PC-9 (cell line): ENCODE measurements around the gene NDUFS1.

ENCODE experiments used
- EZH2 ChIP-seq: fragments of 200-600 bp; sonication (generic); IDR thresholded peaks from 2 replicates; pipeline ENCODE4 v1.8.0; 2017; ENCODE audit warnings: antibody characterized with exemption, low read depth
- TF ChIP-seq, protein P1 (sequence below): fragments of 200-600 bp; sonication (generic); conservative IDR thresholded peaks from 2 replicates; pipeline ENCODE4 v1.6.1; 2017; ENCODE audit warnings: mixed run types, antibody characterized with exemption, mild to moderate bottlenecking, moderate library complexity

DNA sequence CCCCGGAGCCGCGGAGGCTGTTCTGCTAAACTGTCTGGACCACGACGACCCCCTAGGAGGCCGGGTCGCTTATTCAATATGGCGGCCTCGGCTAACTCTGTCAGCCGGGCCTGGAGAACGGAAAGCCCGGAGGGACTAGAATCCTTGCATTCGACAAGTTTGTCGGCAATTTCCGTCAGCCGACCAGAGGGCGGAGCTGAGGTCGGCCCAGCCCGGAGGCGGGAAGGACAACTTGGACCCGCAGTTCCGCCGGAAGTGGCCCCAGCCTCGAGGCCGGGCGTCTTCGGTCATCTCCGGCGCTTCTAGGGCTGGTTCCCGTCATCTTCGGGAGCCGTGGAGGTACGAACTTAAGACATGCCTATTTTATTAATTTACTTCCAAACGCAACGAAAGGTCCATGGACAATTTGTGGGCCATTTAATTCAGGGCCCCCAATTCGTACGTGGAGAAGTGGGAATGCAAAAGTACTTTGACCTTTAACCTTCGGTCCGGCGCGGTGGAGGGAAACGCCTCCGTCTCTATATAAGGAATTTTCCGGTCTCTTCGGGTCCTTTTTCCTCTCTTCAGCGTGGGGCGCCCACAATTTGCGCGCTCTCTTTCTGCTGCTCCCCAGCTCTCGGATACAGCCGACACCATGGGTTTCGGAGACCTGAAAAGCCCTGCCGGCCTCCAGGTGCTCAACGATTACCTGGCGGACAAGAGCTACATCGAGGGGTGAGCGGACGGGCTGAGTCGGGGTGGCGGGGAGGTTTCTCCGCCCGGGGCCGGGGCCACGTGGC lies at the start of gene NDUFS1, which contains the start of gene EEF1B2:
- TF ChIP-seq, protein P1, sequence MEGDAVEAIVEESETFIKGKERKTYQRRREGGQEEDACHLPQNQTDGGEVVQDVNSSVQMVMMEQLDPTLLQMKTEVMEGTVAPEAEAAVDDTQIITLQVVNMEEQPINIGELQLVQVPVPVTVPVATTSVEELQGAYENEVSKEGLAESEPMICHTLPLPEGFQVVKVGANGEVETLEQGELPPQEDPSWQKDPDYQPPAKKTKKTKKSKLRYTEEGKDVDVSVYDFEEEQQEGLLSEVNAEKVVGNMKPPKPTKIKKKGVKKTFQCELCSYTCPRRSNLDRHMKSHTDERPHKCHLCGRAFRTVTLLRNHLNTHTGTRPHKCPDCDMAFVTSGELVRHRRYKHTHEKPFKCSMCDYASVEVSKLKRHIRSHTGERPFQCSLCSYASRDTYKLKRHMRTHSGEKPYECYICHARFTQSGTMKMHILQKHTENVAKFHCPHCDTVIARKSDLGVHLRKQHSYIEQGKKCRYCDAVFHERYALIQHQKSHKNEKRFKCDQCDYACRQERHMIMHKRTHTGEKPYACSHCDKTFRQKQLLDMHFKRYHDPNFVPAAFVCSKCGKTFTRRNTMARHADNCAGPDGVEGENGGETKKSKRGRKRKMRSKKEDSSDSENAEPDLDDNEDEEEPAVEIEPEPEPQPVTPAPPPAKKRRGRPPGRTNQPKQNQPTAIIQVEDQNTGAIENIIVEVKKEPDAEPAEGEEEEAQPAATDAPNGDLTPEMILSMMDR = no peak
- TF ChIP-seq EZH2 = no peak
